CD14-positive monocyte (primary cell): ENCODE results near the gene UGT1A5. TPM values are rescaled to one million over a fixed set of nuclear protein-coding genes. Genes with fewer than 3 reads are reported as not detected.

Experiments
- DNase-seq, 3 donors: peaks; one replicate each; pipeline ENCODE4 v3.0.0-alpha.2; 2011 to 2022
- H2AFZ ChIP-seq: 2 replicates; pipeline ENCODE4 v1.6.0; 2012; ENCODE audit warnings: mild to moderate bottlenecking, low read depth, low read length, inconsistent platforms; ENCODE audit not compliant: insufficient read depth, poor library complexity, severe bottlenecking
- H3K27ac ChIP-seq, 2 donors: 1 replicate in 1 of 2; 2 replicates in 1 of 2; pipeline ENCODE4 v1.5.1; 2012 to 2013; ENCODE audit warnings: low read length in 2 of 2, control low read depth in 1 of 2, inconsistent platforms in 1 of 2, low read depth in 1 of 2, mild to moderate bottlenecking in 1 of 2
- H3K27me3 ChIP-seq, 2 donors: one replicate each; pipeline versions ENCODE4 v1.6.0 to v1.6.1; 2011 to 2013; ENCODE audit warnings: low read length in 2 of 2; ENCODE audit not compliant: control insufficient read depth in 2 of 2, insufficient read depth in 2 of 2
- H3K36me3 ChIP-seq, 2 donors: replicated peaks in 1 of 2; 1 replicate in 1 of 2; 2 replicates in 1 of 2; pipeline versions ENCODE4 v1.5.1 to v1.6.1; 2012 to 2013; ENCODE audit warnings: low read length in 2 of 2, control low read depth in 1 of 2, inconsistent platforms in 1 of 2, mild to moderate bottlenecking in 1 of 2; ENCODE audit not compliant: insufficient read depth in 2 of 2, control insufficient read depth in 1 of 2
- H3K4me1 ChIP-seq, 2 donors: 1 replicate in 1 of 2; 2 replicates in 1 of 2; pipeline versions ENCODE4 v1.5.1 to v1.6.1; 2012 to 2013; ENCODE audit warnings: low read length in 2 of 2, control low read depth in 1 of 2, inconsistent platforms in 1 of 2, mild to moderate bottlenecking in 1 of 2, moderate library complexity in 1 of 2; ENCODE audit not compliant: insufficient read depth in 2 of 2, control insufficient read depth in 1 of 2
- H3K4me2 ChIP-seq: replicated peaks from 2 replicates; pipeline ENCODE3; 2012; ENCODE audit warnings: low read length, moderate library complexity, mild to moderate bottlenecking; ENCODE audit not compliant: poor library complexity, severe bottlenecking; ENCODE audit errors: extremely low read depth
- H3K4me3 ChIP-seq, 3 experiments: fragments of 200-600 bp in 1 of 3; sonication (generic) in 1 of 3; replicated peaks in 1 of 3; 1 replicate in 2 of 3; 2 replicates in 1 of 3; pipeline ENCODE4 v1.5.1; 2011 to 2013; ENCODE audit warnings: low read length in 3 of 3, mild to moderate bottlenecking in 3 of 3, control low read depth in 2 of 3, low read depth in 2 of 3, inconsistent platforms in 1 of 3, moderate library complexity in 1 of 3
- H3K79me2 ChIP-seq: 2 replicates; pipeline ENCODE4 v1.6.0; 2012; ENCODE audit warnings: mild to moderate bottlenecking, control low read depth, inconsistent platforms, low read length, moderate library complexity; ENCODE audit not compliant: insufficient read depth
- H3K9ac ChIP-seq: 2 replicates; pipeline ENCODE4 v1.6.0; 2017; ENCODE audit warnings: low read length, mild to moderate bottlenecking; ENCODE audit not compliant: insufficient read depth, poor library complexity, severe bottlenecking
- H3K9me3 ChIP-seq, 2 donors: replicated peaks in 1 of 2; 1 replicate in 1 of 2; 2 replicates in 1 of 2; pipeline versions ENCODE4 v1.5.1 to v1.6.1; 2012 to 2013; ENCODE audit warnings: low read length in 2 of 2, control low read depth in 1 of 2; ENCODE audit not compliant: control insufficient read depth in 1 of 2, insufficient read depth in 1 of 2
- H4K20me1 ChIP-seq: 2 replicates; pipeline ENCODE4 v1.6.0; 2012; ENCODE audit warnings: mild to moderate bottlenecking, low read length, control low read depth, moderate library complexity; ENCODE audit not compliant: insufficient read depth
- H3K27ac Mint-ChIP-seq, 7 donors: one replicate each; pipeline ENCODE4 v1.8.0; 2020; ENCODE audit warnings: mild to moderate bottlenecking in 7 of 7, mixed read lengths in 7 of 7, moderate library complexity in 6 of 7, inconsistent platforms in 2 of 7
- H3K27me3 Mint-ChIP-seq, 3 donors: one replicate each; pipeline ENCODE4 v1.8.0; 2021 to 2022; ENCODE audit warnings: low read depth in 3 of 3, mild to moderate bottlenecking in 3 of 3, mixed read lengths in 3 of 3, moderate library complexity in 3 of 3, inconsistent platforms in 1 of 3
- H3K36me3 Mint-ChIP-seq, 2 donors: one replicate each; pipeline ENCODE4 v1.8.0; 2020; ENCODE audit warnings: mixed read lengths in 2 of 2, inconsistent platforms in 1 of 2, mild to moderate bottlenecking in 1 of 2
- H3K4me1 Mint-ChIP-seq: one replicate; pipeline ENCODE4 v1.8.0; 2020; ENCODE audit warnings: mild to moderate bottlenecking, mixed read lengths
- H3K4me3 Mint-ChIP-seq, 2 donors: one replicate each; pipeline ENCODE4 v1.8.0; 2020; ENCODE audit warnings: mild to moderate bottlenecking in 2 of 2, mixed read lengths in 2 of 2, moderate library complexity in 1 of 2
- H3K9me3 Mint-ChIP-seq, 7 donors: one replicate each; pipeline ENCODE4 v1.8.0; 2020 to 2022; ENCODE audit warnings: mixed read lengths in 7 of 7, mild to moderate bottlenecking in 6 of 7, moderate library complexity in 6 of 7, inconsistent platforms in 2 of 7
- CTCF ChIP-seq: fragments of 200-600 bp; IDR thresholded peaks from one replicate; pipeline ENCODE4 v1.8.0; 2022; ENCODE audit warnings: antibody characterized with exemption, mild to moderate bottlenecking
- WGBS: methylation state at CpG from one replicate; pipeline ENCODE4 v1.1.5; 2013; ENCODE audit warnings: missing lambda C conversion rate; ENCODE audit not compliant: insufficient coverage; 5-methylcytosine and 5-hydroxymethylcytosine counted together
- intact Hi-C, 2 donors: fragments of 100-400 bp; cut with micrococcal nuclease; formaldehyde crosslinking; loops; one replicate each; pipeline versions ENCODE4 v1.15.0 to v1.15.1; 2023
- polyA plus RNA-seq, 3 donors: library from polyadenylated mRNA; depleted of rRNA in 1 of 3; unstranded in 2 of 3; stranded (reverse) in 1 of 3; fragments of 300-500 nt in 2 of 3; fragments of >200 nt in 1 of 3; fragmentation: Illumina TruSeq in 2 of 3; gene quantifications; 1 replicate in 2 of 3; 2 replicates in 1 of 3; pipeline ENCODE4 v1.2.3, GENCODE V29; 2012 to 2021

UGT1A5 gene
- polyA plus RNA-seq, 3 donors = not detected

GRCh38 chr2:233674314-233674713, 38.4 kb upstream of the UGT1A5 start:
- no peak overlapping the region for H3K27ac ChIP-seq
- H3K4me1 ChIP-seq = no peaks in the 10 kb centered on the region
- no peaks in the 10 kb centered on the region for H3K36me3 Mint-ChIP-seq
- whole genome bisulfite sequencing = no CpG with 5 or more reads among the region's 1 CpG
- no peak overlapping the region for H3K4me2 ChIP-seq
- no peaks in the 10 kb centered on the region for H3K4me1 Mint-ChIP-seq
- H4K20me1 ChIP-seq = no peaks in the 10 kb centered on the region
- no peak overlapping the region for H3K9ac ChIP-seq
- no peaks in the 10 kb centered on the region for H3K36me3 ChIP-seq
- H3K4me3 ChIP-seq = no peak overlapping the region
- TF ChIP-seq CTCF = no peak
- no peaks in the 10 kb centered on the region for H3K27me3 ChIP-seq
- no peak overlapping the region for H2AFZ ChIP-seq
- no peaks in the 10 kb centered on the region for H3K27me3 Mint-ChIP-seq
- no peak for DNase-seq
- H3K4me3 Mint-ChIP-seq = no peak overlapping the region
- no peak overlapping the region for H3K27ac Mint-ChIP-seq
- intact Hi-C loops = no loop called here
- peaks cover 0 to 2% (median 0%) of the 10 kb centered on the region in 7 donors for H3K9me3 Mint-ChIP-seq
- H3K9me3 ChIP-seq = no peaks in the 10 kb centered on the region
- H3K79me2 ChIP-seq = no peaks in the 10 kb centered on the region

- Histone ChIP-seq H3K27ac (no peak overlapping the region), H4K20me1 (no peaks in the 10 kb centered on the region), H3K79me2 (no peaks in the 10 kb centered on the region), H3K9me3 (no peaks in the 10 kb centered on the region), H3K4me3 (no peak overlapping the region), H3K27me3 (no peaks in the 10 kb centered on the region), H3K9ac (no peak overlapping the region), H3K4me1 (no peaks in the 10 kb centered on the region), H3K4me2 (no peak overlapping the region), H2AFZ (no peak overlapping the region), H3K36me3 (no peaks in the 10 kb centered on the region)
- intact Hi-C loops = no loop called here
- WGBS = no CpG with 5 or more reads among the region's 4 CpGs
- H3K27ac Mint-ChIP-seq = no peak overlapping the region
- TF ChIP-seq CTCF = no peak
- no peaks in the 10 kb centered on the region for H3K27me3 Mint-ChIP-seq
- no peaks in the 10 kb centered on the region for H3K36me3 Mint-ChIP-seq
- DNase-seq = no peak
- no peaks in the 10 kb centered on the region for H3K4me1 Mint-ChIP-seq
- H3K9me3 Mint-ChIP-seq = peaks cover 0 to 2% (median 0%) of the 10 kb centered on the region in 7 donors
- no peak overlapping the region for H3K4me3 Mint-ChIP-seq
Measured at GRCh38 chr2:233674995-233675394, 37.7 kb upstream of the UGT1A5 start.
